HPDE6-E6E7 (cell line): ENCODE results near the gene IL1R1.
"Not testable (repeated sequence)": the region's sequence is repeated elsewhere in the genome, so short reads cannot be mapped to it uniquely, and the experiment has no call there.

ENCODE experiments used
- DNase-seq: peaks from one replicate; pipeline ENCODE4 v3.0.0; 2011; ENCODE audit warnings: missing footprints; ENCODE audit errors: extremely low spot score

IL1R1 gene, protein sequence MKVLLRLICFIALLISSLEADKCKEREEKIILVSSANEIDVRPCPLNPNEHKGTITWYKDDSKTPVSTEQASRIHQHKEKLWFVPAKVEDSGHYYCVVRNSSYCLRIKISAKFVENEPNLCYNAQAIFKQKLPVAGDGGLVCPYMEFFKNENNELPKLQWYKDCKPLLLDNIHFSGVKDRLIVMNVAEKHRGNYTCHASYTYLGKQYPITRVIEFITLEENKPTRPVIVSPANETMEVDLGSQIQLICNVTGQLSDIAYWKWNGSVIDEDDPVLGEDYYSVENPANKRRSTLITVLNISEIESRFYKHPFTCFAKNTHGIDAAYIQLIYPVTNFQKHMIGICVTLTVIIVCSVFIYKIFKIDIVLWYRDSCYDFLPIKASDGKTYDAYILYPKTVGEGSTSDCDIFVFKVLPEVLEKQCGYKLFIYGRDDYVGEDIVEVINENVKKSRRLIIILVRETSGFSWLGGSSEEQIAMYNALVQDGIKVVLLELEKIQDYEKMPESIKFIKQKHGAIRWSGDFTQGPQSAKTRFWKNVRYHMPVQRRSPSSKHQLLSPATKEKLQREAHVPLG

GRCh38 chr2:102141970-102142828 lies at the start of gene IL1R1:
TSS of gene IL1R1 (plus strand) at chr2:102142746. CDS start at chr2:102157725, 14,979 bp downstream.
- peak; percentile 77 for DNase-seq

DNA sequence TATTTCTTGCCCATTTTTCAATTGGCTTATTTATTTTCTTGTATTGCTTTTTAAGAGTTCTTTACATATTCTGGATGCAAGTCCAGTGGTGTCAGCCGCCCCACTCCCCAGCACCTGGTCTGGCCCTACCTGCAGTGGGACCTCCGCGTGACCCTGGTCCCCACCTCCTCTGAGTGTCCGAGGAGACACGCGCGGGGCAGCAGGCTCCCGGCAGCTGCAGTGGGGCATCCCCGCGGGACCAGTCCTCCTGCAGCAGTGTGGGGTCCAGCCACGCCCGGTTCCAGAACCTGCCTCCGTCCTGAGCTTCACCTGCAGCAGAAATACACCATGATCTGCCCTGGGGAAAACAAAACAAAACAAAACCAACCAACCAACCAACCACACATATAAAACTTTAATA lies 48.9 kb upstream of the IL1R1 start:
- DNase-seq, result no peak

DNA sequence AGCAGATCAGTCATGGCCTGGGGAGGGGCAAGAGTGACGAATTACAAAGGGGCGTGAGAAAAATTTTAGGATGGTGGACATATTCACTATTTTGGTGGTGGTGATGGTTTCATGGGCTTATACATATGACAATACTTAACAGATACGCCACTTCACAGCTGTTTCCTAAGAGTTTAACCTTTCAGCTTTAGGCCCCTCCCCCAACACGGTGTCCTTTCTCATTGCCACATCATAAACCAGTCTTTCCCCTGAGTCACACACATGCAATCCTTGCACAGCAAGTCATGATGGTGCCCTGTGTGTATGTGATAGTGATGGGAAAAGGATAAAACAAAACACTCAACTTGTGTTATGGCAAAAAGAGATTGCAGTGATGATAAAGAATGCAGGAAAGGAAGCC lies 47.6 kb upstream of the IL1R1 start:
- peak; percentile 73 for DNase-seq

DNA sequence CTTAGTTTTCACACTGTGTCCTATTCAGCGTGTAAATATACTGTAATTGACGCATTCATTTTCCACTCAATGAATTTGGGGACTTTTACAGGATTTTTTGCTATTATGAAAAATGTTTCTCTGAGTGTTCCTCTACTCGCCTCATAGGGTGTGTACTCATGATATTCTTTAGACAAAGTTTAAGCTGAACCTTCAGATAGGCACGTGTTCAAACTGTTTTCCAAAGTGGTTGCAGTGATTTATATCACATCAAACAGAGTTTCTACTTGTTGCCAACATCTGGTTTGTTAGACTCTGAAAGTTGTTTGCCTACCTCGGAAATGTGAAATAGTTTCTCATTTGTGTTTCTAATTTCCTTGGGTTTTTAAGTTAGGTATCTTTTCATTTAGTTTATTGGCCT lies 46.4 kb upstream of the IL1R1 start:
- no peak for DNase-seq

DNA sequence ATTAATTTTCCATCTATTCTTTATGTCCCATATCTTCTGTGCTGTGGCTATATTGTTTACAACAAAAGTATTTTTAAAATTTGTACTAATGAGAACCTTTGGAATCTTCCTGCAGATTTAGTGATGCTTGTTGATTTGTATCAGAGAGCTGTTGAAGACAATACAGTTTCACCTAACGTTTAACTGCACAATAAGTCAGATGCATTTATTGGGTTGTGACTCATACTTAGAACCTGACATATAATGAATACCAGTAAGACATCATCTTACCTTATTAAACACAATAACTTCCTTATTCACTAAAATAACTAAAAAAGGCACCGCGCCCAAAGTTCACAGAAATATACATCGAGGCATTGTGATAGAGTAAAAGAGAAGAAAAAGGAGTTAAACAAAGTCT lies 43.8 kb upstream of the IL1R1 start:
- DNase-seq, result no peak

- no peak for DNase-seq
Observed at GRCh38 chr2:102099536-102100298, 42.8 kb upstream of the IL1R1 start.

DNA sequence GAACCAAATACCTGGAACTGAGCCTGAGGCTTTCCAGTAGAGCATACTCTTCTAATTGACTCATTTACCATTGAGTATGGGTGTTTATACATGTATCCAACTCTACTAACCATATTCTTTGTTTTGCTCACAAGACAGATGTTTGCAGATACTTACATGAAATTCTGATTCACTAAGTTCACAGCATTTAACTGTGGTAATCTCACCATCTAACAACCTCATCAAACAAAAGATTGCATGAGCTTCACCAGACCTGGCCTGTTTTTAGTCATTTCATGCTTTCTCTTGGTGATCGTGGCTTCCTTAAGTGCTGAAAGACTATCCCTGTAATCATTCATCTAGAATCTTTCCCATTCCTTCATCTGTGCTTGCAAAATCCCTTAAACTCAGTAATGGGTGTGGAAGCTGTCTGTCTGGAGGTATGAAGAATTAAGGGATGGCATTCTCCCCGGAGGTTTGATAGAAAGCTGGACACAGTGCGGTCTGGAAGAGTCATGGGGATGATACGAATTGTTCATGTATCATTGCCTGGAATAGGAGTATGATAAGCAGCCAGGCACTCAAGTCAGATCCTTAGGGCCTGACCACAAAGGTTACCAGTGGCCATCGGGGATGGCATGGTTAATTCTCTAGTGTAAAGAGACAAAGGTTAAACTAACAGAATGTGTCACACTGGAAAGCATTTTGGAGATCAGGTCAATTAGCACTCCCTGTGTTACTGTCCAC lies 42.0 kb upstream of the IL1R1 start:
- DNase-seq, result no peak

- no peak for DNase-seq
Observed at GRCh38 chr2:102101097-102101848, 41.3 kb upstream of the IL1R1 start.

DNA sequence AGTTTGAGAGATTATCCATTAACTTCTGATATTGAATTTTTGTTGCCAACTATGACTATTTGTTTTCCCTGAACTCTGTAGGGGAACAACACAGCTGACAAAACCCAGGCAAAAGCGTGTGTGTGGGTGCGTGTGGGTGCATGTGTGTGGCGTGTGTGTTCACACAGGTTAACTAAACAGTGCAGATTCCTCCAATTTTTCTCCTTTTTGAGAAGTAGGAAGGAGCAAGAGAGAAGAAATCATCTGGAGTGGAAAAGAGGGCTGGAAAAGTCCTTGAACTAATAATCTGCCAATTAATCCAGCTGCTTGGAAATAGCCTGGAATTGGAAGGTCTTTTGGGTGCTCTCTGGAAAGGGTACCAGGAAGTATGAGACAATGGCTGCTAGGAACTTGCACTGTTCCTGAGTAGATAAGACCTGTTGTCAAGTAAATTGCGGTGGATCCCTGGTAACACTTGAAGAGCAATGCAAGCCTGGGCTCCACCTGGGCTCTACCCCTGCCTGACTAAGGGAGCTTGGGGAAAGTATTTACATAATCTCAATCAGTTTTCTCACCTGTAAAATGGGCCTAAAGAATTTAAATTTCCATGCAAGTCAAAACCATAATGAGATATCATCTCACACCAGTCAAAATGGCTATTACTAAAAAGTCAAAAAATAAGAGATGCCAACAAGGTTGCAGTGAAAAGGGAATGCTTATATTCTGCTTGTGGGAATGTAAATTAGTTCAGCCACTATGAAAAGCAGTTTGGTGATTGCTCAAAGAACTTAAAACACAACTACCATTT lies 40.5 kb upstream of the IL1R1 start:
- no peak for DNase-seq

GRCh38 chr2:102102636-102102948 lies 40.0 kb upstream of the IL1R1 start:
- not testable (repeated sequence) for DNase-seq

- DNase-seq, result no peak
Observed at GRCh38 chr2:102103284-102103683, 39.3 kb upstream of the IL1R1 start.

- no peak for DNase-seq
Observed at GRCh38 chr2:102103992-102104871, 38.3 kb upstream of the IL1R1 start.

- DNase-seq, result no peak
Observed at GRCh38 chr2:102106133-102106556, 36.4 kb upstream of the IL1R1 start.

GRCh38 chr2:102106813-102107740 lies 35.5 kb upstream of the IL1R1 start:
- not testable (repeated sequence) for DNase-seq

- DNase-seq, result no peak
Observed at GRCh38 chr2:102107741-102108070, 34.8 kb upstream of the IL1R1 start.

DNA sequence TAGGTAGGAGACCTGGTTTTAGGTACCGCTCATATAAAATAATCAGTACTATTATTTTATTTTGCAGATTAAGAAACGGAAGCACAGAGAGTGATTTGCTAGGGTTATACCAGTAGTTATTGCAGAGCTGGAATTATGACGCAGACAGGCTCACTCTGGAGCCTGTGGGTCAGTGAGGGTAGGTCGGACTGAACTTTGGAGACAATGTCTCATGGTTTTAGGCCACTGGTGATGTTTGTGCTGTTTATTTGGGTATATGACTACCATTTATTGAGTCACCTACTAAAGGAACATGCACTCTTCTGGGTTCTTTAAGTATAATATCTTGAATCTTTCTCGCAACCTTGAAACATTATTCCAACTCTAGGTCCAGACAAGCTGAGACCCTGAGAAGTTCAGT lies 33.5 kb upstream of the IL1R1 start:
- DNase-seq, result no peak

GRCh38 chr2:102110171-102110570 lies 32.4 kb upstream of the IL1R1 start:
- DNase-seq, result no peak
